K562 (cell line): ENCODE data around the gene DOCK7. TPM values are rescaled to one million over a fixed set of nuclear protein-coding genes. Genes with fewer than 3 reads are reported as not detected.

Source experiments
- ADNP ChIP-seq: fragments of 200-800 bp; sonication (Bioruptor generic); IDR thresholded peaks from 2 replicates; pipeline ENCODE4 v1.6.1; 2016; ENCODE audit warnings: missing genetic modification characterization, missing compliant biosample characterization
- CBFA2T3 ChIP-seq: fragments of 450-650 bp; IDR thresholded peaks from 2 replicates; pipeline ENCODE4 v1.6.1; 2017
- CBX2 ChIP-seq: fragments of 200-600 bp; sonication (generic); IDR thresholded peaks from one replicate; pipeline ENCODE4 v1.6.1; 2012; ENCODE audit warnings: mild to moderate bottlenecking, low read length, inconsistent platforms; ENCODE audit not compliant: insufficient read depth, poor library complexity, severe bottlenecking
- CC2D1A ChIP-seq: fragments of 450-650 bp; IDR thresholded peaks from 2 replicates; pipeline ENCODE4 v1.6.1; 2017; ENCODE audit warnings: mild to moderate bottlenecking
- EP300 ChIP-seq: IDR thresholded peaks from 2 replicates; pipeline ENCODE4 v1.6.1; 2012; ENCODE audit warnings: low read length, improper control_type of control experiment
- EWSR1 ChIP-seq: fragments of 450-650 bp; IDR thresholded peaks from 2 replicates; pipeline ENCODE4 v1.6.1; 2018; ENCODE audit warnings: borderline replicate concordance, mild to moderate bottlenecking, low read depth, moderate library complexity; ENCODE audit not compliant: partially characterized antibody
- FOXJ2 ChIP-seq: fragments of 200-800 bp; sonication (Bioruptor generic); IDR thresholded peaks from 2 replicates; pipeline ENCODE4 v1.6.1; 2016; ENCODE audit warnings: missing genetic modification characterization, missing compliant biosample characterization
- GABPA ChIP-seq: fragments of 200-800 bp; sonication (Bioruptor generic); conservative IDR thresholded peaks from 2 replicates; pipeline ENCODE4 v1.6.1; 2016; ENCODE audit warnings: low read depth, missing genetic modification characterization, missing compliant biosample characterization
- GABPB2 ChIP-seq: fragments of 250-450 bp; sonication (Bioruptor Pico); conservative IDR thresholded peaks from 2 replicates; pipeline ENCODE4 v1.5.1; 2021; ENCODE audit warnings: mild to moderate bottlenecking
- HNRNPUL1 ChIP-seq: fragments of 200-400 bp; formaldehyde crosslinking; IDR thresholded peaks from 2 replicates; pipeline ENCODE4 v1.6.1; 2017; ENCODE audit warnings: low read length
- KDM5B ChIP-seq: fragments of 200-600 bp; sonication (generic); IDR thresholded peaks from 2 replicates; pipeline ENCODE4 v1.6.1; 2012; ENCODE audit warnings: low read depth, mild to moderate bottlenecking, moderate library complexity, low read length, control low read depth, inconsistent platforms; ENCODE audit not compliant: insufficient replicate concordance
- KHSRP ChIP-seq: fragments of 450-650 bp; IDR thresholded peaks from 2 replicates; pipeline ENCODE4 v1.6.1; 2017
- NR2C2 ChIP-seq, 2 experiments: fragments of 200-800 bp in 1 of 2; sonication (Bioruptor generic) in 1 of 2; sonication (generic) in 1 of 2; formaldehyde crosslinking in 1 of 2; IDR thresholded peaks; 2 replicates each; pipeline versions ENCODE4 v1.6.1 to v1.8.0; 2016 to 2022; ENCODE audit warnings: mild to moderate bottlenecking in 1 of 2, missing compliant biosample characterization in 1 of 2, missing genetic modification characterization in 1 of 2, missing genetic modification reagents in 1 of 2
- POLR2G ChIP-seq: fragments of 200-400 bp; formaldehyde crosslinking; IDR thresholded peaks from 2 replicates; pipeline ENCODE4 v1.6.1; 2017; ENCODE audit warnings: low read depth, mild to moderate bottlenecking, antibody characterized with exemption, low read length, moderate library complexity
- SIRT6 ChIP-seq: IDR thresholded peaks from one replicate; pipeline ENCODE4 v1.6.1; 2012; ENCODE audit warnings: low read depth, mild to moderate bottlenecking, control low read depth, inconsistent platforms, low read length, moderate library complexity
- SNAPC5 ChIP-seq: fragments of 250-450 bp; sonication (Bioruptor Pico); IDR thresholded peaks from 2 replicates; pipeline ENCODE4 v1.8.0; 2021; ENCODE audit warnings: moderate library complexity, mild to moderate bottlenecking, inconsistent platforms
- TGIF2 ChIP-seq: sonication (generic); formaldehyde crosslinking; IDR thresholded peaks from 2 replicates; pipeline ENCODE4 v1.8.1; 2022; ENCODE audit warnings: mild to moderate bottlenecking, missing genetic modification reagents, moderate library complexity
- ZKSCAN1 ChIP-seq: fragments of 150-350 bp; IDR thresholded peaks from 2 replicates; pipeline ENCODE4 v1.6.1; 2016; ENCODE audit warnings: low read depth, low read length
- ZNF41 ChIP-seq: fragments of 250-450 bp; sonication (Bioruptor Pico); conservative IDR thresholded peaks from 2 replicates; pipeline ENCODE4 v1.4.0; 2020; ENCODE audit warnings: mild to moderate bottlenecking
- ZNF655 ChIP-seq: fragments of 250-450 bp; sonication (Bioruptor Pico); IDR thresholded peaks from 2 replicates; pipeline ENCODE4 v1.5.0; 2021
- ZNF717 ChIP-seq: fragments of 250-450 bp; sonication (Bioruptor Pico); IDR thresholded peaks from 2 replicates; pipeline ENCODE4 v1.5.0; 2021
- polyA plus RNA-seq, 8 experiments: library from polyadenylated mRNA; depleted of rRNA in 4 of 8; stranded (reverse) in 5 of 8; unstranded in 3 of 8; fragments of >200 nt; fragmentation: Nextera tagmentation in 2 of 8; fragmentation: Illumina TruSeq in 1 of 8; extraction: Ambion mirVana in 2 of 8; extraction: Trizol in 1 of 8; gene quantifications; 2 replicates each; pipeline versions ENCODE4 v1.2.1 to v1.2.3, GENCODE V29; 2011 to 2014; ENCODE audit warnings: inconsistent platforms in 1 of 8, missing spikeins in 1 of 8
- total RNA-seq, 7 experiments: library from RNA; depleted of rRNA in 6 of 7; stranded (reverse); fragments of >200 nt in 6 of 7; fragmentation: Illumina TruSeq in 2 of 7; extraction: Trizol in 2 of 7; gene quantifications; 2 replicates each; pipeline versions ENCODE4 v1.2.1 to v1.2.3, GENCODE V29; 2011 to 2021; ENCODE audit warnings: low replicate concordance in 1 of 7
- TF ChIP-seq, protein P1 (sequence below): fragments of 450-650 bp; formaldehyde crosslinking; IDR thresholded peaks from 2 replicates; pipeline ENCODE4 v1.4.0; 2020; ENCODE audit warnings: mild to moderate bottlenecking, moderate library complexity
- TF ChIP-seq, protein P2 (sequence below): fragments of 250-450 bp; sonication (Bioruptor Pico); IDR thresholded peaks from 2 replicates; pipeline ENCODE4 v1.6.1; 2021; ENCODE audit warnings: mild to moderate bottlenecking

Gene DOCK7
- total and polyA plus RNA-seq, 9 of the 15 experiments (the other 6 are each of a cell fraction or from before 2014, with no cell fraction given): 4.9 to 35.1 (median 12.6) TPM

DNA sequence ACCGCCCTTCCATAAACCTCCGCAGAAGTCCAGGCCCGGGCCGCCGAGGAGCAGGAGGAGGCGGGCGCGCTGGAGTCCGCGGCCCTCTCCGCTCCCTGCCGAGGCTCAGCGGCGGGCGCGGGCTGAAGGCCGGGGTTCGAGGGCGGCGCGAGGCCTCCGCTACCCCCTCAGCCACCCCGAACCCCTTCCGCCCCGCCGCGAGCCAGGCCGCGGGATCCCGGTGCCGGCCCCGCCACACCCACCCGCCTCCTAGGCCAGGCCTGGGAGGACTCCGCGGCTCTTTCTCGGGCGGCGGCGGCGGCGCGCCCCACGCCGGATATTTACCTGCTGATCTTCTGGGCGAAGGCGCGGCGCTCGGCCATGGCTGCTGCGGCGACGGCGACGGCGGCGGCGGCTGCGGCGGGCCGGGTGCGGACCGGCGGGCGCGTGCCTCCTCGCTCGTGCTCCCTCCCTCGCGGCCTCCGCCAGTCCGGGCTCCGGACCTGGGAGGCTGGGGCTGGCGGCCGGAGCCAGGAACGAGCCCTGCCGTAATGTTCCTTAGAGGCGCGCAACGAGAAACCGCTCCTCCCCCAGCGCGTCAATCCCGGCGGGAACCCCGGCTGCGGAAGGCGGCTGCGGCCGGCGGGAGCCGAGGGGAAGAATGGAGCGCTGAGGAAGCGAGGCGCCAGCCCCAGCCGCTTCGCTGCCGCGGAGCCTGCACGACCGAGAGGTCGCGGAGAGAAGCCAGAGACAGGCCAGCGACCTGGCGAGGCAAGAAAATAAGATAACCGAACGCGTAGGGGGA is at the start of gene DOCK7 (continued):
- TF ChIP-seq ZKSCAN1: no peak
- TF ChIP-seq EP300: no peak
- no peak for TF ChIP-seq SIRT6
- TF ChIP-seq TGIF2 (CRISPR knock-in tag): no peak
- no peak for TF ChIP-seq KHSRP
- no peak for TF ChIP-seq HNRNPUL1
- peak; percentile 83 for TF ChIP-seq POLR2G
- TF ChIP-seq, protein P1, sequence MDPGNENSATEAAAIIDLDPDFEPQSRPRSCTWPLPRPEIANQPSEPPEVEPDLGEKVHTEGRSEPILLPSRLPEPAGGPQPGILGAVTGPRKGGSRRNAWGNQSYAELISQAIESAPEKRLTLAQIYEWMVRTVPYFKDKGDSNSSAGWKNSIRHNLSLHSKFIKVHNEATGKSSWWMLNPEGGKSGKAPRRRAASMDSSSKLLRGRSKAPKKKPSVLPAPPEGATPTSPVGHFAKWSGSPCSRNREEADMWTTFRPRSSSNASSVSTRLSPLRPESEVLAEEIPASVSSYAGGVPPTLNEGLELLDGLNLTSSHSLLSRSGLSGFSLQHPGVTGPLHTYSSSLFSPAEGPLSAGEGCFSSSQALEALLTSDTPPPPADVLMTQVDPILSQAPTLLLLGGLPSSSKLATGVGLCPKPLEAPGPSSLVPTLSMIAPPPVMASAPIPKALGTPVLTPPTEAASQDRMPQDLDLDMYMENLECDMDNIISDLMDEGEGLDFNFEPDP (CRISPR knock-in tag): no peak
- TF ChIP-seq SNAPC5: no peak
- TF ChIP-seq ZNF717 (CRISPR knock-in tag): no peak
- no peak for TF ChIP-seq FOXJ2
- no peak for TF ChIP-seq ZNF655 (CRISPR knock-in tag)
- TF ChIP-seq ADNP (tag): no peak
- no peak for TF ChIP-seq CC2D1A
- TF ChIP-seq NR2C2 (CRISPR knock-in tag; IDR thresholded peaks at IDR 0.05): no peak; the same call in 1 of the 2 replicates
- TF ChIP-seq NR2C2 (tag; IDR thresholded peaks at IDR 0.05): no peak
- TF ChIP-seq CBFA2T3: peak; percentile 20; the same call in 1 of the 2 replicates
- no peak for TF ChIP-seq ZNF41 (CRISPR knock-in tag)
- TF ChIP-seq GABPA: no peak
- no peak for TF ChIP-seq EWSR1
- TF ChIP-seq GABPB2 (CRISPR knock-in tag): no peak
- TF ChIP-seq, protein P2, sequence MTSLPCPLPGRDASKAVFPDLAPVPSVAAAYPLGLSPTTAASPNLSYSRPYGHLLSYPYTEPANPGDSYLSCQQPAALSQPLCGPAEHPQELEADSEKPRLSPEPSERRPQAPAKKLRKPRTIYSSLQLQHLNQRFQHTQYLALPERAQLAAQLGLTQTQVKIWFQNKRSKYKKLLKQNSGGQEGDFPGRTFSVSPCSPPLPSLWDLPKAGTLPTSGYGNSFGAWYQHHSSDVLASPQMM (CRISPR knock-in tag): no peak
- no peak for TF ChIP-seq CBX2
- no peak for TF ChIP-seq KDM5B
